ENCODE measurements around the gene XPNPEP1.

Gene XPNPEP1

DNA sequence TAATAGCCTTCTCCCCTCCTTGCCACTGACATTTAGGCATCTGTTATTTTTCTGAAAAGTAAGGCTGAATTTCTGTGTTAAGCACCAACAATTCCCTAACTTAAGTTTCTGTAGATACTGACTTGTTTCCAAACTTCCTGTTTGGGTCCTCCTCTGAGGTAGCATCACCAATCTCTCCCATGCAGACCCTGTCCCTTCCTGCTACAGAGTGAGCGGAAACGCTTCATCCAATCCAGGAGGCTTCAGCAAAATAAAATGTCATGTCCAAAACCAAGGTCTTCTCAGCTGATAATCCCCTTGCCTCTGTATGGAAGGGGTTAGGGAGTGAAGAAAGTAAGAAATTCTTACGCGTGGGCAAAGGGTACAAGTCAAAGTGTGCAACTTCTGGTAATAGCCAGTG, 29.9 kb downstream of the XPNPEP1 start:
- no peak for DNase-seq (ENCODE audit: low read depth, low spot score)

DNA sequence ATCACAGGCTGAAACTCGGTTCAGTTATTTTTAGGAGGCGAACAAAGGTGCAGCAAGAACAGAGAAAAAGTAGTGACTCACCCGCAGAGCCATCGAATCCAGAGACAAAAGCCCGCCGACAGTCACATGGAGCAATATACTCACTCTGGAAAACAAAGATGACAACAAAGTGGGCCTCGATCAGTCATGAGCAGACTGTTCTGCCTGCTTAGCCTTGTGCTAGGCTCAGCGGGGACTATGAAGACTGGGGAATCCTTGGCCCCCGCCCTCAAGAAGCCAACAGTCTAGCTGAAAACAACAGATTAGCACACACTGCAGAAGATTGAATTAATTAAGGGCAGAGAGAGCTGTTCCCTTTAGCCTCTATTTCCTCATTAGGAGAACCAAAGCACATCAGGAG, 30.4 kb downstream of the XPNPEP1 start:
- DNase-seq (ENCODE audit: low read depth, low spot score) = no peak

DNA sequence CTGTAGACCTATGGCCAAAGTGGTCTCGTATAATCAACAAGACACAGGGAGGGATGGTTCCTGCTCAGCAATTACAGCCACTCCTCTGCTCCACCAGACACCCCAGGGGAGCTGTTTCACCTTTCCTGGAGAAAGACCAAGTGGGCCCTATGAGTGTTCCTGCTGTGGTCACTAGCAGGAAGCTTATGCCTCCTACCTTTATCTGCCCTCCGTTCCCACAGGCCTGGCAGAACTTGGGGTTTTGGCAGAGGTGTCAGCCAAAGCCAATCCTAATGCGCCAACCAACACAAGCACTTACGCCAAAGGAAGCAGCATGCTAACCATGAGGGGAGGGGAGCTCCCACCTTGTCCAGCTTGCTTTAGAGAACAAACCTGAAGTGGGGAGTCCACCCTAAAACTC, 31.2 kb downstream of the XPNPEP1 start:
- DNase-seq (ENCODE audit: low read depth, low spot score) = no peak

DNA sequence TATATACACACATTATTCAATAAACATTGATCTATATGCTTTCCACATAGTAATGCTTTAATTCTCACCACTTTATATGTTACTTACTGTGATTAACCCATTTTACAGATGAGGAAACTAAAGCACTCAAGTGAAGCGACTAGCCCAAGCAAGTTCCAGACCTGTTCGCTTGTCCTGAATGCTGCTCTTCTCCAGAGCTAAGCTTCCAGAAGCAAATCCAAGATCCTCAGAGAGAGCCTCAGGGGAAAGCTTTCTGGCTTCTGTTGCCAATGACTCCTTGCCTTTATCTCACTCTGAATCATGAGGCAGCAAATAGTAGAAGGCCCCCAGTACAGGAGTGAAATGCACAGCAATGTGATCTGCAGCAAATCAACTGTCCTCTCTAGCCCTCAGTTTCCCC, 32.2 kb downstream of the XPNPEP1 start:
- DNase-seq (ENCODE audit: low read depth, low spot score) = no peak

DNA sequence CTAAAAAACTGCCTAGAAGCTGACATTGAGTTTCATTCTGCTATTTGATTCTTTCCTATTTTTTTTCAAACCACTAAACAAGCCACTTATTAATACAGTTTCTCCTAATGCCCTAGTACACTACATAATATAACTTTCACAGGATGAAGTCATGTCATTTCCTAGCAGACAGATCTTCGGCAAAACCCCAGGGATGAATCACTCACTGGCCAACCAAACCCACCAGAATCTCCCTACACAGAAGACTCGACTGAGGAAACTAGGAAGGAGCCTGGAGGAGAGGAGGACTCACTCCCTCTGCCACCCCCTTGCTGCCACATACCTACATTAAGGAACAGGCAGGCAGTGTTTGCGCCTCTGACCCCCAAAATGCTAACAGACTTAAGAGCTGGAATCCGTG, 33.4 kb downstream of the XPNPEP1 start:
- no peak for DNase-seq (ENCODE audit: low read depth, low spot score)

DNA sequence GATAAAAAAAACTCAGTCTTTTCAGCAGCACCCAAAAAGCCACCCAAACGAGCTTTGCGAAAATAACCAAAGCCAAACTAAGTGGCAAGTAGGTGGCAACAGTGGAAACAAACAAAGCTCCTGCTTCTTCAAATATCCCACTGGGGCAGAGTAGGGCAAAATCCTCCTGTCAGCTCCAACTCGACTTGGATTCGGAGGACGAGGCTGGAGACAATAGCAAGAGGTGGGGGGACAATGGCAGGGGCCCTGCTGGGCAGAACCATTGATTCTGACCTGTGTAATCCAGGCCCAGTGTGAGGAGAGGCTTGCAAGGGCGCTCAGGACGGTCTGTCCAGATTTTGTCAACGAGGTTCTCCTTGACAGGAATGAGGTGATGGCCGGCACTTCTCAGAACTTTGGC, 35.5 kb downstream of the XPNPEP1 start:
- DNase-seq (ENCODE audit: low read depth, low spot score) = no peak

GRCh38 chr10:109887243-109887642, 36.1 kb downstream of the XPNPEP1 start:
- DNase-seq (ENCODE audit: low read depth, low spot score) = no peak

DNA sequence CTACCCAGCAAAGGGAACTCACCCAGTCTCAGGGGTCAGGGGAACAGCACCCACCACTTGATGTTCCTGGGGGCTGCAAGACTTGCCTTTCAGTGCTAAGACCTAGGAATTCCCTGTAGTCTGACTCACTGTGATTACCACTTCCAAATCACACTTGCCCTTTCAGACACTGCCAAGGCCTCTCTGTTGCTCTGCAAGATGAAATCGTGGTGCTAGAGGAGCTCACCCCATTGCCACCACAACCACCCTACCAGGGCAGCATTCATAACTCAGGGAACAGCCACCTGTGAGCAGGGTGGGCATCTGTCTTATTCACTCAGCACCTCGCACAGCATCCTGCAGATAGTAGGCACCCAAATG, 36.5 kb downstream of the XPNPEP1 start:
- DNase-seq (ENCODE audit: low read depth, low spot score) = no peak

GRCh38 chr10:109886037-109886780, 37.1 kb downstream of the XPNPEP1 start:
- no peak for DNase-seq (ENCODE audit: low read depth, low spot score)

DNA sequence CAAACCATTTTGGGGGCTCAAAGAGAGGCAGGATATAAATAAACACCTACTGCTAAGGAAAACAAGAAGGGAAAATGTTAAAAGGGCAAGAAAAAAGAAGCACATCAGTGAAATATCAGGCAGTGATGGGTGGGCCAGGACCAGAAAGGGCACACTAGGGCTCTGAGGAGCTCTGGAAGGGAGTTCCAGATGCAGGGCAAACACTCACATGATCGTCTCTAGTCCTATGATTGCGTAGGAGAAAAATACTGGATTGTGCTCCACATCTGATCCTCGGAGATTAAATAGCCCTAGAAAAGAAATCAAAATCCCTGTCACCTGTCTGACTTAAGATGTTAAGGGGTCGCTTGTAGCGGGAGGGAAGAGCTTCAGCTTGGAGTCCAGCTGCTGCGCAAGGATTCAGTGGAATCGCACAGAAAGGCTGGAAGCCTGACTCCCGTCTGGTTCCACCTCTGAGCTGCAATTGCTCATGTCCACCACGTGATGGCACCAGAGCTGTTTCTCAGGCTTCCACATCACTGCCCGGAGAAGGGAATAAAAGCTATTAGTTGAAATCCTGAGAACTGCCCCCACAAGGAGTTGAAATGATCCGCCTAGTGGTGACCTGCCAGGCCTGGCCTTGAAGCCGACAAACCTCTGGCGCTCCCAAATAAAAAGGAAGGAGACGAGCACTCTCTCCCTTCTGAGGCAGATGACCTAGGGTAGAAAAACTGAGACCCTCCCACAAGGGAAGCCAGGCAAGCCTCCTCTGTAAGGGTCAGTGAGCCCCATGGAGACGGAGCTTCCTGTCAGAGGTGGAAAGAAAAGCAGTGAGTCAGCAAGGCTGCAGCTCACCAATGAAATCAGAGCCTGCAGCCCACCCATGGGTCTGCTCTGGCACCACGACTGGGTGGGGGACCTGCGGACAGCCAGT, 39.2 kb downstream of the XPNPEP1 start:
- peak; percentile 16 for DNase-seq (ENCODE audit: low read depth, low spot score)

- no peak for DNase-seq (ENCODE audit: low read depth, low spot score)
Observed at GRCh38 chr10:109882251-109883057, 40.9 kb downstream of the XPNPEP1 start.

GRCh38 chr10:109881769-109882057, 41.6 kb downstream of the XPNPEP1 start:
- no peak for DNase-seq (ENCODE audit: low read depth, low spot score)

- DNase-seq (ENCODE audit: low read depth, low spot score) = no peak
Observed at GRCh38 chr10:109880886-109881768, 42.2 kb downstream of the XPNPEP1 start.

- DNase-seq (ENCODE audit: low read depth, low spot score) = no peak
Observed at GRCh38 chr10:109877546-109877945, 45.8 kb downstream of the XPNPEP1 start.

GRCh38 chr10:109875828-109876821, 47.2 kb downstream of the XPNPEP1 start:
- no peak for DNase-seq (ENCODE audit: low read depth, low spot score)

DNA sequence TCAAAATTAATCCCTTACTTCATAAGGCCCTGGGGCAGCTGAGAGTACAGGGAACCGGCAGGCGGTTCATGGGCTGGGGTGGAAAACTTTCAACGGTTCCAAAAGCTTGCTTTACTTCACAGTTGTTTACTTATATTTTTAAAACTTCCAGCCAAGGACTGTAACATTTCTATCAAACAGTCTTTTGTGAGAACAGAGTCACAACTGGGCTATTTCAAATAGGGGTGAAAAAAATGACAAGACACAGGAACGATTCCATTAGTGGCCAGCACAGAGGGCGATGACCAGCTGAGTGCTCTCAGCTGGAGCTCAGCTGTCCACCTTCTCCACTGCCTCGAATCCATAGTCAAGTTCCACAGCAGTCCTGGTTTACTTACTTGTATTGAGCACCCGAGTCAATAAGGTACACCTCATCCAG, 48.2 kb downstream of the XPNPEP1 start:
- DNase-seq (ENCODE audit: low read depth, low spot score) = no peak

- no peak for DNase-seq (ENCODE audit: low read depth, low spot score)
Observed at GRCh38 chr10:109871476-109871875, 51.8 kb downstream of the XPNPEP1 start.

- no peak for DNase-seq (ENCODE audit: low read depth, low spot score)
Observed at GRCh38 chr10:109866995-109867635, 56.2 kb downstream of the XPNPEP1 start.

DNA sequence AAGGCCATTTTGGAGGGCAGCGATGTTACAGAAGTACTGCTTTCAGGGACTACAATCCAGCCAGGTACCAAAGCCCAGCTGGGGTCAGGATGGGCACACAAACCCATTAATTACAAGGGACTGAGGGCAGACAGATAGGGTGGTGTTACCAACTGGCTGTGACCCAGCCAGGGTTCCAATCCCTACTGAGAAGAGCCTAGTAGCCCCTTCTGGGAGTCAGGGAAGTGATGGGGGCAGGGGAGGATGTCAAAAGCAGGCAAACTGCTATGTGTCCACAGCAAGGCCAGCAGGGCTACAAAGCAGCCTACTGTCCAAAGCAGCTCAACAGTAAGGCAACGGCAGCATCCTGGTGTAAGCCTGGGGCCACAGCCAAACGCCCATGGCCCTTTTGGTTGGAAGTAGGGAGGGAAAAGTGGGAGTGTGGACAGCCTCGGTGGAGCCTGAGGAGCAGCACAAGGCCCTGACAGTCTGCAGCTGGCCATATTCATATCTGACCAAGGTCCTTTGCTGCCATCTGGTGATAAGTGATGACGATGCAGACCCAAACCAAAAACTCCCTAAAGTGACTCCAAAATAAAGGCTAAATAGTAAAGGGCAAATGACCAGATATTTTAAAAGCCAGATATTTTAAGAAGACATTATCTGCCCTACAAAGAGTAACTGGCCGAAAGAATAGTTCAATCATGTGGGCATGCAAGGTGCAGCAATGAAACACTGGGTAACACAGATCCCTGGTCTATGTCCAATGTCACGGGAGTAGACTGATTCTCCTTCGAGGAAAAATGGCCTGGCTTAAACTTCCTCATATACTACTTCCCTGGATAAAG, 56.9 kb downstream of the XPNPEP1 start:
- no peak for DNase-seq (ENCODE audit: low read depth, low spot score)
